ENCODE data around the gene TM2D3. TPM values are rescaled to one million over a fixed set of nuclear protein-coding genes. Genes with fewer than 3 reads are reported as not detected.

Gene TM2D3
- total and polyA plus RNA-seq, 10 of the 15 experiments (the other 5 are each of a cell fraction or from before 2014, with no cell fraction given), result 28.3 to 84.5 (median 45.0) TPM

DNA sequence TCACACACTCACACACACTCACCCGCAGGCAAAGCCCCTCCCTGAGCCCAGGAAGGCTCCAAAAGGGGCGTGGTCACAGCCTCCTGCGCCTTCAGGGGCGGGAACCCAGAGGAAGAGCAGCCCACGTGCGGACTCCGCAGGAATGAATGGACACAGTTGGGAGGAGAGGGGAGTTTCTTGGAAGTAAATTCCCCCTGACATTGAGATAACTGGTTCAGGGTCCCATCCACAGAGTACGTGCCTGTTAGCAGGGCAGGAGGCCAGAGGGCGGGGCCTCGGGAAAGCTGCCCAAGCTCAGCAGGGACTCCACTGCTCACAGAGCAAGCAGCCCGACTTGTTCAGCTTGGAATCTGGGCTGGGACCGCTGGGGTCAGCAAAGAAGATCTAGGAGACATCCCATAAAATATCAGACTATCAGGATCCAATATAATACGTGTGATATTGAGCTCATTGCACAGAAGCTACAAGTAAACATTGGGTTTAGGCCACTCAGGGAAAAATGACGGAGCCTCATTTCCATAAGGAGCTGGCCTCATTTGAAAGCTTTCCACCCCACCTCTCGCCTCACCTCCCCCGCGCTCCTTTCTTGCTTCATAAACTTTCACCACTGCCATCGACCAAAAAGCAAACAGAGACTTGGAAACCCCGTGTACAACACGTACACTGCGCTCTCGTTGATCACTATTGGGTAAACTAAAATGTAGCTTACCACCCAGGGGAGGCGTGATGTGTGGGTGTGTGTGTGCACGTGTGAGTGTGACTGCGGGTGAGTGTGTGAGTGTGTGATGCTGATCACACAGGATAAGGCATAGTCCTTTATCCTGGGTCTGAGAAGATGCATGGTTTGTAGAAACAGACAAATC, 36.0 kb downstream of the TM2D3 start:
- SMC1A ChIA-PET (ENCODE audit: uncharacterized antibody, unreplicated experiment), result no interaction called here
- Histone ChIP-seq H3K4me1 (ENCODE audit: control insufficient read depth, insufficient read depth, low read length) (peaks cover 15% of the 10 kb centered on the region), H3K9ac (ENCODE audit: control insufficient read depth, insufficient read depth, low read length) (no peak overlapping the region), H3K79me2 (ENCODE audit: control insufficient read depth, insufficient read depth, low read length) (no peaks in the 10 kb centered on the region), H3K36me3 (ENCODE audit: control insufficient read depth in 2 of 2, insufficient read depth in 2 of 2, low read length in 1 of 2) (peaks cover 0 to 2% of the 10 kb centered on the region in 2 experiments; a peak in 1 of 4 replicates), H3K27ac (ENCODE audit: control insufficient read depth, insufficient read depth) (no peak overlapping the region), H3K9me3 (replicated peaks; ENCODE audit: control insufficient read depth, insufficient read depth, low read length) (no peaks in the 10 kb centered on the region), H4K20me1 (ENCODE audit: control insufficient read depth, insufficient read depth) (no peaks in the 10 kb centered on the region), H3K4me3 (no peak overlapping the region), H3K27me3 (replicated peaks in 1 of 2; ENCODE audit: control insufficient read depth in 2 of 2, insufficient read depth in 2 of 2, low read length in 1 of 2) (no peaks in the 10 kb centered on the region), H3K4me2 (ENCODE audit: control insufficient read depth, insufficient read depth) (no peak overlapping the region), H2AFZ (ENCODE audit: control insufficient read depth, low read depth, low read length) (no peak overlapping the region)
- POLR2A ChIA-PET, result no interaction called here
- intact Hi-C loops (cut with micrococcal nuclease; ENCODE audit: unreplicated experiment), result no loop called here
- WGBS (ENCODE audit: insufficient coverage, insufficient replicate concordance, low lambda C conversion rate, missing lambda C conversion rate), result 62% methylated on average over 25 of the region's 25 CpGs
- BruUV-seq (replicated peaks), result no TSS peak
- no peak for DNase-seq (ENCODE audit: low read depth, low spot score)
- in situ Hi-C loops (cut with MboI), result no loop called here
- CTCF ChIA-PET, result interaction anchor here (0.6 to 1.5 kb wide), 2 partner anchors 25 to 358 kb away, joined by 3 read pairs; no protein-coding TSS in a partner anchor
- no peak for FAIRE-seq
- no peak for ATAC-seq
- RAD21 ChIA-PET (ENCODE audit: unreplicated experiment), result no interaction called here
- TF ChIP-seq BRCA1 (IDR thresholded peaks at IDR 0.05; ENCODE audit: low read depth, low read length) (no peak), SMAD1 (IDR thresholded peaks at IDR 0.05; ENCODE audit: low read depth, partially characterized antibody) (no peak), ZNF274 (IDR thresholded peaks at IDR 0.05; ENCODE audit: insufficient read depth, insufficient read length) (no peak), SREBF1 (IDR thresholded peaks at IDR 0.05; ENCODE audit: low read length) (no peak), PML (IDR thresholded peaks at IDR 0.05; ENCODE audit: low read length) (no peak), POLR2AphosphoS5 (IDR thresholded peaks at IDR 0.05; ENCODE audit: low read length) (no peak), SPI1 (IDR thresholded peaks at IDR 0.05; ENCODE audit: borderline replicate concordance, insufficient read depth, low read depth, low read length) (no peak), MEF2A (IDR thresholded peaks at IDR 0.05; ENCODE audit: insufficient read depth, low read depth, low read length) (no peak), RAD21 (IDR thresholded peaks at IDR 0.05; ENCODE audit: insufficient read depth, low read depth, low read length) (no peak)
- TF ChIP-seq, protein P1, sequence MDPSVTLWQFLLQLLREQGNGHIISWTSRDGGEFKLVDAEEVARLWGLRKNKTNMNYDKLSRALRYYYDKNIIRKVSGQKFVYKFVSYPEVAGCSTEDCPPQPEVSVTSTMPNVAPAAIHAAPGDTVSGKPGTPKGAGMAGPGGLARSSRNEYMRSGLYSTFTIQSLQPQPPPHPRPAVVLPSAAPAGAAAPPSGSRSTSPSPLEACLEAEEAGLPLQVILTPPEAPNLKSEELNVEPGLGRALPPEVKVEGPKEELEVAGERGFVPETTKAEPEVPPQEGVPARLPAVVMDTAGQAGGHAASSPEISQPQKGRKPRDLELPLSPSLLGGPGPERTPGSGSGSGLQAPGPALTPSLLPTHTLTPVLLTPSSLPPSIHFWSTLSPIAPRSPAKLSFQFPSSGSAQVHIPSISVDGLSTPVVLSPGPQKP (IDR thresholded peaks at IDR 0.05; ENCODE audit: low read depth, low read length), result no peak
- TF ChIP-seq, protein P2, sequence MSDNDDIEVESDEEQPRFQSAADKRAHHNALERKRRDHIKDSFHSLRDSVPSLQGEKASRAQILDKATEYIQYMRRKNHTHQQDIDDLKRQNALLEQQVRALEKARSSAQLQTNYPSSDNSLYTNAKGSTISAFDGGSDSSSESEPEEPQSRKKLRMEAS (IDR thresholded peaks at IDR 0.05; ENCODE audit: low read depth, low read length), result no peak
- TF ChIP-seq, protein P3, sequence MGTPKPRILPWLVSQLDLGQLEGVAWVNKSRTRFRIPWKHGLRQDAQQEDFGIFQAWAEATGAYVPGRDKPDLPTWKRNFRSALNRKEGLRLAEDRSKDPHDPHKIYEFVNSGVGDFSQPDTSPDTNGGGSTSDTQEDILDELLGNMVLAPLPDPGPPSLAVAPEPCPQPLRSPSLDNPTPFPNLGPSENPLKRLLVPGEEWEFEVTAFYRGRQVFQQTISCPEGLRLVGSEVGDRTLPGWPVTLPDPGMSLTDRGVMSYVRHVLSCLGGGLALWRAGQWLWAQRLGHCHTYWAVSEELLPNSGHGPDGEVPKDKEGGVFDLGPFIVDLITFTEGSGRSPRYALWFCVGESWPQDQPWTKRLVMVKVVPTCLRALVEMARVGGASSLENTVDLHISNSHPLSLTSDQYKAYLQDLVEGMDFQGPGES (IDR thresholded peaks at IDR 0.05), result no peak
- TF ChIP-seq, protein P4, sequence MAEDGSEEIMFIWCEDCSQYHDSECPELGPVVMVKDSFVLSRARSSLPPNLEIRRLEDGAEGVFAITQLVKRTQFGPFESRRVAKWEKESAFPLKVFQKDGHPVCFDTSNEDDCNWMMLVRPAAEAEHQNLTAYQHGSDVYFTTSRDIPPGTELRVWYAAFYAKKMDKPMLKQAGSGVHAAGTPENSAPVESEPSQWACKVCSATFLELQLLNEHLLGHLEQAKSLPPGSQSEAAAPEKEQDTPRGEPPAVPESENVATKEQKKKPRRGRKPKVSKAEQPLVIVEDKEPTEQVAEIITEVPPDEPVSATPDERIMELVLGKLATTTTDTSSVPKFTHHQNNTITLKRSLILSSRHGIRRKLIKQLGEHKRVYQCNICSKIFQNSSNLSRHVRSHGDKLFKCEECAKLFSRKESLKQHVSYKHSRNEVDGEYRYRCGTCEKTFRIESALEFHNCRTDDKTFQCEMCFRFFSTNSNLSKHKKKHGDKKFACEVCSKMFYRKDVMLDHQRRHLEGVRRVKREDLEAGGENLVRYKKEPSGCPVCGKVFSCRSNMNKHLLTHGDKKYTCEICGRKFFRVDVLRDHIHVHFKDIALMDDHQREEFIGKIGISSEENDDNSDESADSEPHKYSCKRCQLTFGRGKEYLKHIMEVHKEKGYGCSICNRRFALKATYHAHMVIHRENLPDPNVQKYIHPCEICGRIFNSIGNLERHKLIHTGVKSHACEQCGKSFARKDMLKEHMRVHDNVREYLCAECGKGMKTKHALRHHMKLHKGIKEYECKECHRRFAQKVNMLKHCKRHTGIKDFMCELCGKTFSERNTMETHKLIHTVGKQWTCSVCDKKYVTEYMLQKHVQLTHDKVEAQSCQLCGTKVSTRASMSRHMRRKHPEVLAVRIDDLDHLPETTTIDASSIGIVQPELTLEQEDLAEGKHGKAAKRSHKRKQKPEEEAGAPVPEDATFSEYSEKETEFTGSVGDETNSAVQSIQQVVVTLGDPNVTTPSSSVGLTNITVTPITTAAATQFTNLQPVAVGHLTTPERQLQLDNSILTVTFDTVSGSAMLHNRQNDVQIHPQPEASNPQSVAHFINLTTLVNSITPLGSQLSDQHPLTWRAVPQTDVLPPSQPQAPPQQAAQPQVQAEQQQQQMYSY (CRISPR knock-in tag; IDR thresholded peaks at IDR 0.05), result no peak
